H1 (cell line): ENCODE results near the gene RAB3IL1.

ENCODE experiments used
- EZH2 ChIP-seq: fragments of 200-600 bp; sonication (generic); IDR thresholded peaks from 2 replicates; pipeline ENCODE4 v1.7.1; 2012; ENCODE audit warnings: low read depth, mild to moderate bottlenecking, moderate library complexity, low read length, inconsistent platforms; ENCODE audit not compliant: severe bottlenecking
- YY1 ChIP-seq: IDR thresholded peaks from 2 replicates; pipeline ENCODE4 v1.6.1; 2011; ENCODE audit warnings: low read depth, mild to moderate bottlenecking, low read length

GRCh38 chr11:61891331-61892084 is 25.9 kb downstream of the RAB3IL1 start, which contains the start of gene FADS3:
- TF ChIP-seq EZH2: no peak
- no peak for TF ChIP-seq YY1
